Measurements from ENCODE around the gene IRF2BP2.

IRF2BP2 gene

GRCh38 chr1:234602334-234603220, 7.4 kb downstream of the IRF2BP2 start:
- Histone ChIP-seq H3K4me2 (ENCODE audit: low read depth, low read length) (peak overlapping the region; percentile 73; the same call in 1 of the 2 replicates), H3K79me2 (ENCODE audit: low read length) (peaks cover 56% of the 10 kb centered on the region), H3K4me1 (ENCODE audit: low read length) (peaks cover 71% of the 10 kb centered on the region), H3K9me3 (replicated peaks; ENCODE audit: insufficient read depth, low read length) (no peaks in the 10 kb centered on the region), H3K4me3 (ENCODE audit: low read length) (no peak overlapping the region), H4K20me1 (ENCODE audit: insufficient read depth, low read length) (peaks cover 12% of the 10 kb centered on the region; the same call in 1 of the 2 replicates), H2AFZ (ENCODE audit: low read length) (no peak overlapping the region), H3K9me2 (replicated peaks; ENCODE audit: insufficient read depth, low read length) (no peaks in the 10 kb centered on the region), H3K9ac (ENCODE audit: low read length) (no peak overlapping the region), H3K36me3 (replicated peaks; ENCODE audit: insufficient read depth, low read length) (peaks cover 9% of the 10 kb centered on the region), H3K27me3 (replicated peaks; ENCODE audit: insufficient read depth, low read length) (no peaks in the 10 kb centered on the region), H3K27ac (ENCODE audit: low read length) (peak overlapping the region; percentile 94; the same call in 1 of the 2 replicates), H3F3A (ENCODE audit: insufficient read depth, low read length) (peaks cover 84% of the 10 kb centered on the region)
- TF ChIP-seq EZH2 (optimal IDR thresholded peaks at IDR 0.05; ENCODE audit: low read depth, low read length) (no peak), EZH2phosphoT487 (IDR thresholded peaks at IDR 0.05; ENCODE audit: low read length) (no peak), CTCF (IDR thresholded peaks at IDR 0.05; ENCODE audit: low read length) (no peak)
- no peak for DNase-seq

GRCh38 chr1:234601301-234602017, 8.5 kb downstream of the IRF2BP2 start:
- Histone ChIP-seq H4K20me1 (ENCODE audit: insufficient read depth, low read length) (peaks cover 10% of the 10 kb centered on the region; the same call in 1 of the 2 replicates), H3K27me3 (replicated peaks; ENCODE audit: insufficient read depth, low read length) (no peaks in the 10 kb centered on the region), H2AFZ (ENCODE audit: low read length) (no peak overlapping the region), H3K27ac (ENCODE audit: low read length) (peak overlapping the region; percentile 94; the same call in 1 of the 2 replicates), H3K9me2 (replicated peaks; ENCODE audit: insufficient read depth, low read length) (no peaks in the 10 kb centered on the region), H3F3A (ENCODE audit: insufficient read depth, low read length) (peaks cover 73% of the 10 kb centered on the region), H3K4me1 (ENCODE audit: low read length) (peaks cover 65% of the 10 kb centered on the region), H3K4me3 (ENCODE audit: low read length) (no peak overlapping the region), H3K36me3 (replicated peaks; ENCODE audit: insufficient read depth, low read length) (peaks cover 2% of the 10 kb centered on the region), H3K9me3 (replicated peaks; ENCODE audit: insufficient read depth, low read length) (no peaks in the 10 kb centered on the region), H3K9ac (ENCODE audit: low read length) (peak overlapping the region; percentile 81; the same call in 1 of the 2 replicates), H3K4me2 (ENCODE audit: low read depth, low read length) (peak overlapping the region; percentile 73), H3K79me2 (ENCODE audit: low read length) (peaks cover 45% of the 10 kb centered on the region)
- no peak for DNase-seq
- no peak for TF ChIP-seq EZH2phosphoT487 (IDR thresholded peaks at IDR 0.05; ENCODE audit: low read length)
- no peak for TF ChIP-seq CTCF (IDR thresholded peaks at IDR 0.05; ENCODE audit: low read length)
- no peak for TF ChIP-seq EZH2 (optimal IDR thresholded peaks at IDR 0.05; ENCODE audit: low read depth, low read length)

GRCh38 chr1:234600418-234601281, 9.3 kb downstream of the IRF2BP2 start:
- H2AFZ ChIP-seq (ENCODE audit: low read length), result peak overlapping the region; percentile 20; the same call in 1 of the 2 replicates
- peak; percentile 80 for DNase-seq
- no peaks in the 10 kb centered on the region; the same call in 1 of the 2 replicates for H3K36me3 ChIP-seq (replicated peaks; ENCODE audit: insufficient read depth, low read length)
- H3K9me2 ChIP-seq (replicated peaks; ENCODE audit: insufficient read depth, low read length), result no peaks in the 10 kb centered on the region
- H3K79me2 ChIP-seq (ENCODE audit: low read length), result peaks cover 37% of the 10 kb centered on the region
- H4K20me1 ChIP-seq (ENCODE audit: insufficient read depth, low read length), result peaks cover 5% of the 10 kb centered on the region; the same call in 1 of the 2 replicates
- H3K27ac ChIP-seq (ENCODE audit: low read length), result peak overlapping the region; percentile 94
- H3K4me3 ChIP-seq (ENCODE audit: low read length), result peak overlapping the region; percentile 51
- no peak for TF ChIP-seq CTCF (IDR thresholded peaks at IDR 0.05; ENCODE audit: low read length)
- no peak for TF ChIP-seq EZH2 (optimal IDR thresholded peaks at IDR 0.05; ENCODE audit: low read depth, low read length)
- TF ChIP-seq EZH2phosphoT487 (IDR thresholded peaks at IDR 0.05; ENCODE audit: low read length), result no peak
- H3K9me3 ChIP-seq (replicated peaks; ENCODE audit: insufficient read depth, low read length), result no peaks in the 10 kb centered on the region
- no peaks in the 10 kb centered on the region for H3K27me3 ChIP-seq (replicated peaks; ENCODE audit: insufficient read depth, low read length)
- H3K4me2 ChIP-seq (ENCODE audit: low read depth, low read length), result peak overlapping the region; percentile 73
- H3K9ac ChIP-seq (ENCODE audit: low read length), result peak overlapping the region; percentile 81
- peaks cover 65% of the 10 kb centered on the region for H3F3A ChIP-seq (ENCODE audit: insufficient read depth, low read length)
- peaks cover 65% of the 10 kb centered on the region for H3K4me1 ChIP-seq (ENCODE audit: low read length)
